Measurements from ENCODE around the gene TTLL1. TPM values are rescaled to one million over a fixed set of nuclear protein-coding genes. Genes with fewer than 3 reads are reported as not detected.

TTLL1 gene
- total RNA-seq, 4 donors from 2014 or later: 1.8 to 7.2 (median 3.4) TPM

- WGBS, 2 donors: 55 to 78% methylated on average over 2 of the region's 2 CpGs
- no peak for DNase-seq
- intact Hi-C loops (cut with DNase I): no loop called here
- Histone ChIP-seq H3K27me3 (no peaks in the 10 kb centered on the region), H3K36me3 (no peaks in the 10 kb centered on the region), H3K4me1 (peaks cover 21 to 89% (median 46%) of the 10 kb centered on the region in 3 donors), H3K9me3 (no peaks in the 10 kb centered on the region), H3K4me3 (no peak overlapping the region), H3K27ac (no peak overlapping the region)
- TF ChIP-seq, protein P1, sequence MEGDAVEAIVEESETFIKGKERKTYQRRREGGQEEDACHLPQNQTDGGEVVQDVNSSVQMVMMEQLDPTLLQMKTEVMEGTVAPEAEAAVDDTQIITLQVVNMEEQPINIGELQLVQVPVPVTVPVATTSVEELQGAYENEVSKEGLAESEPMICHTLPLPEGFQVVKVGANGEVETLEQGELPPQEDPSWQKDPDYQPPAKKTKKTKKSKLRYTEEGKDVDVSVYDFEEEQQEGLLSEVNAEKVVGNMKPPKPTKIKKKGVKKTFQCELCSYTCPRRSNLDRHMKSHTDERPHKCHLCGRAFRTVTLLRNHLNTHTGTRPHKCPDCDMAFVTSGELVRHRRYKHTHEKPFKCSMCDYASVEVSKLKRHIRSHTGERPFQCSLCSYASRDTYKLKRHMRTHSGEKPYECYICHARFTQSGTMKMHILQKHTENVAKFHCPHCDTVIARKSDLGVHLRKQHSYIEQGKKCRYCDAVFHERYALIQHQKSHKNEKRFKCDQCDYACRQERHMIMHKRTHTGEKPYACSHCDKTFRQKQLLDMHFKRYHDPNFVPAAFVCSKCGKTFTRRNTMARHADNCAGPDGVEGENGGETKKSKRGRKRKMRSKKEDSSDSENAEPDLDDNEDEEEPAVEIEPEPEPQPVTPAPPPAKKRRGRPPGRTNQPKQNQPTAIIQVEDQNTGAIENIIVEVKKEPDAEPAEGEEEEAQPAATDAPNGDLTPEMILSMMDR (IDR thresholded peaks at IDR 0.05): no peak
- TF ChIP-seq POLR2A (IDR thresholded peaks at IDR 0.05): no peak
Measured at GRCh38 chr22:43005106-43005505, 84.1 kb downstream of the TTLL1 start.

DNA sequence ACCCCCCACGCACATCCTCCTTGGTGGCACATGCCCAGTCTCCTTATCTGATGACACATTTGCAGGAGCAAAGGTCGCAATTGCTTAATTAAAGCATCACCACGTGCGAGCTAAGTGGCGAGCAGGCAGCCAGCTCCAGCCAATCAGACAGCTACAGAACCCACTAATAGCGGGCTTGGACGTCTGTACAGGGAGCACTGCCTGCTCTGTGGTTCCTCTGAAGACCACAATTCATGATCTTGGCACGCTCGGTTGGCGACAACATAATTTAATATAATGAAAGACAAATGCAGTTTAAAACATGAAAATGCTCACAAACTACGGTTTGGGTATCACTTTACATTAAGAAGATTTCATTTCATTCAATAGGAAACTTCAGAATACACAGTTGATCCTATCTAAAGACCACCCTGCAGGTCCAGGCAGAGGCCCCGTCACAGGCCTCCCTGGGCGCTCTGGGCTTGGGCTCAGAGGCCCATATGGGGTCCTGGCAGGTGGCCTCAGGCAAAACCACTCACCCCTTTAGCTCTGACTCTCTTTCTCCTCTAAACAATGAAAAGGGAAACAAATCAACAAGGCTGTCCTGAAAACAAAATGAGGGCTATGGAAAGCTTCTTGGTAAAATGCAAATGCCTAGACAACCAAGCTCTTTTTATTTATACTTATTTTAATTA, 84.7 kb downstream of the TTLL1 start:
- 62 to 70% methylated on average over 10 to 13 of the region's 13 CpGs for WGBS, 2 donors
- intact Hi-C loops (cut with DNase I): no loop called here
- Histone ChIP-seq H3K4me3 (no peak overlapping the region), H3K4me1 (peaks cover 23 to 90% (median 48%) of the 10 kb centered on the region in 3 donors), H3K36me3 (no peaks in the 10 kb centered on the region), H3K9me3 (no peaks in the 10 kb centered on the region), H3K27me3 (no peaks in the 10 kb centered on the region), H3K27ac (peak overlapping the region in 3 of 4 donors; percentile 25 to 45 (median 45))
- no peak for DNase-seq
- TF ChIP-seq, protein P1 (IDR thresholded peaks at IDR 0.05): no peak
- no peak for TF ChIP-seq POLR2A (IDR thresholded peaks at IDR 0.05)

DNA sequence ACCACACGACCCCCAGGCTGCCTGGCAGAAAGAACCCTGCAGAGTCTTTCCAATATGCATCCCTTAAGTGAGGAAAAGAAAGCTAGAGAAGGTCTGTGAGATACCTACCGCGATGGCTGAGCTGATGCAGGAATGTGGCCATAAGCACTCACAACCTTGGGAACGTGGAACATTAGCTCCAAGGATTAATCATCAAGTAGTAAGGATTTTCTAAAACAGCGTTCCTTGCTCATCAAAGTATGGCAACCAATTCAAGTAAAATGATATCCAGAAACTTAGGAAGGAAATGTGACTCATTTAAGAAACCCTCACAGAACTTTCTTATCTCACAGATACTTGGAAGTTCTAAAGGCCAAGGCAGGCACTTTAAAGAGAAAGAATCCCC, 87.0 kb downstream of the TTLL1 start:
- no peak overlapping the region for H3K4me3 ChIP-seq
- no peak for DNase-seq
- H3K27me3 ChIP-seq: no peaks in the 10 kb centered on the region
- intact Hi-C loops (cut with DNase I): no loop called here
- no peaks in the 10 kb centered on the region for H3K36me3 ChIP-seq
- H3K27ac ChIP-seq: peak overlapping the region in 3 of 4 donors; percentile 49 to 54 (median 53)
- H3K4me1 ChIP-seq: peaks cover 20 to 88% (median 51%) of the 10 kb centered on the region in 3 donors
- WGBS, 2 donors: 29 to 37% methylated on average over 5 of the region's 5 CpGs
- no peaks in the 10 kb centered on the region for H3K9me3 ChIP-seq
- TF ChIP-seq POLR2A (IDR thresholded peaks at IDR 0.05): no peak
- TF ChIP-seq, protein P1 (IDR thresholded peaks at IDR 0.05): no peak

DNA sequence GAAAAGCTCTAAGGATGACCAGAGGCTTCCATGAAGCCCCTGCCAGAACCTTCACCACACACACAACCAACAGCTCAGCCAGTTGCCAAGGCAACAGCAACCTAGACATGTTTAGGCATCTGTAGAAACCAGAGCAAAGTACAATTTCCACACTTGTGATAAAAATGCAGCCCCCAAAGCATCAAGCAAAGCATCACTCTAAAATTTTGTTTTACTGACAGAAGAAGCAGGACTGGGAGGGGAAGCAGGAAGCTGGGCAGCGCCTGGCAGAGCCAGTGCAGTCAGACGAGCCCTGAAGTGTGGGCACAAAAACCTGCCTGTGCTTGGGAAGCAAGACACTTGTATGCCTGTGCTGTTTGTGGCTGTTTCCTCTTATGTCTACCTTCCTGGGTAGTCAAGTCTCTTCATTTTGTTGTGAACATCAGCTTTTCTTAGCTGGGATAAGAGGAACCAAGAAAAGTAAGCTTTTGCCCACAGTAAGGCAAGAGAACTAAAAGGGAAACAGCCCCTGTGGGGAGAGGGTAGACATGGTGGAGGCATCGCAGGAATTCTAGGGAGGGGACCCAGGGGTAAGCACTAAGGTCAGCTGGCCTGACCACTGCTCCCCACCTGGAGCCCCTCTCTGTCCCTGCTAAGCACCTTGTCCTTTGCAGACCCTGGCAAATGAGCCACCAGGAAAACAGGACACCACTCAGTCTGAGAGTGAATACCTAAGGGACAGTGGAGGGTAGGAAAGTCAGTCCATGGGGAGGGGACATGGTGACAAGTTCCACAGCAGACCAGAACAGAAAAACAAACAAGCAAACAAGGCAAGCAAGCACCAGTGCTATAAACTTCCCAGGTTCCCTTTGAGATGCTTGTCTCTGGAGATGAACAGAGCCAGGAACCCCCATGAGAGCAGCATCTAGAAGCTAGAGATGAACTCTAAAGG, 87.7 kb downstream of the TTLL1 start:
- DNase-seq: no peak
- WGBS, 2 donors: 51 to 70% methylated on average over 1 to 3 of the region's 3 CpGs
- Histone ChIP-seq H3K4me1 (peaks cover 26 to 91% (median 58%) of the 10 kb centered on the region in 3 donors), H3K27me3 (no peaks in the 10 kb centered on the region), H3K36me3 (no peaks in the 10 kb centered on the region), H3K9me3 (no peaks in the 10 kb centered on the region), H3K27ac (peak overlapping the region; percentile 5 to 54 (median 51)), H3K4me3 (no peak overlapping the region)
- intact Hi-C loops (cut with DNase I): no loop called here
- no peak for TF ChIP-seq POLR2A (IDR thresholded peaks at IDR 0.05)
- TF ChIP-seq, protein P1 (IDR thresholded peaks at IDR 0.05): no peak

Measured in esophagus squamous epithelium (tissue), 5 donors.